GM12878 (cell line): ENCODE measurements around the gene CLPX. TPM values are rescaled to one million over a fixed set of nuclear protein-coding genes. Genes with fewer than 3 reads are reported as not detected.

ENCODE experiments used
- ATAC-seq: fragments of 200-7000 bp; cut with Tn5 transposase; 3 replicates; pipeline ENCODE4 v1.9.1; 2020; ENCODE audit warnings: mild to moderate bottlenecking, moderate library complexity
- BruUV-seq: library from RNA; stranded (reverse); fragments of 400-500 nt; replicated peaks from 2 replicates; lab custom pipeline; 2021; lab: Mats Ljungman, UMichigan
- CTCF ChIA-PET: fragments of 300-600 bp; sonication (Branson Sonifier 250); formaldehyde crosslinking; extraction: SDS; loops from one replicate; lab custom pipeline; 2021; ENCODE audit warnings: inconsistent platforms; lab: Yijun Ruan, JAX
- POLR2A ChIA-PET: fragments of 350-600 bp; formaldehyde crosslinking; extraction: SDS; loops from one replicate; lab custom pipeline; 2021; ENCODE audit warnings: inconsistent platforms; lab: Charles Lee
- RAD21 ChIA-PET: fragments of 300-600 bp; sonication (Branson Sonifier 250); formaldehyde crosslinking; loops from one replicate; lab custom pipeline; 2023; ENCODE audit warnings: antibody characterized with exemption; ENCODE audit not compliant: unreplicated experiment; lab: Charles Lee
- SMC1A ChIA-PET: fragments of 300-600 bp; sonication (Branson Sonifier 250); formaldehyde crosslinking; loops from one replicate; lab custom pipeline; 2023; ENCODE audit not compliant: unreplicated experiment, uncharacterized antibody; lab: Charles Lee
- DNase-seq: peaks from one replicate; pipeline ENCODE4 v3.0.0-alpha.2; 2011; ENCODE audit warnings: low read depth, low spot score
- FAIRE-seq: peaks from 3 replicates; lab custom pipeline; 2011; peaks lifted over from hg19 to GRCh38; lab: Jason Lieb, UNC
- H2AFZ ChIP-seq: 2 replicates; pipeline ENCODE4 v1.6.0; 2011; ENCODE audit warnings: low read depth, low read length, control low read depth; ENCODE audit not compliant: control insufficient read depth
- H3K27ac ChIP-seq: 2 replicates; pipeline ENCODE4 v1.5.1; 2011; ENCODE audit warnings: control low read depth; ENCODE audit not compliant: control insufficient read depth, insufficient read depth
- H3K27me3 ChIP-seq, 2 experiments: replicated peaks in 1 of 2; 2 replicates each; pipeline versions ENCODE4 v1.6.0 to v1.6.1; 2011; ENCODE audit warnings: low read length in 1 of 2; ENCODE audit not compliant: control insufficient read depth in 2 of 2, insufficient read depth in 2 of 2
- H3K36me3 ChIP-seq, 2 experiments: 2 replicates each; pipeline ENCODE4 v1.5.1; 2011; ENCODE audit warnings: low read length in 1 of 2; ENCODE audit not compliant: control insufficient read depth in 2 of 2, insufficient read depth in 2 of 2
- H3K4me1 ChIP-seq: 2 replicates; pipeline ENCODE4 v1.6.1; 2011; ENCODE audit warnings: mild to moderate bottlenecking, low read length, moderate library complexity, mixed read lengths; ENCODE audit not compliant: control insufficient read depth, insufficient read depth
- H3K4me2 ChIP-seq: 2 replicates; pipeline ENCODE4 v1.6.0; 2011; ENCODE audit warnings: control low read depth; ENCODE audit not compliant: control insufficient read depth, insufficient read depth
- H3K4me3 ChIP-seq: fragments of 200-600 bp; sonication (generic); 2 replicates; pipeline ENCODE4 v1.5.1; 2016
- H3K79me2 ChIP-seq: 2 replicates; pipeline ENCODE4 v1.6.0; 2011; ENCODE audit warnings: low read length; ENCODE audit not compliant: control insufficient read depth, insufficient read depth
- H3K9ac ChIP-seq: 2 replicates; pipeline ENCODE4 v1.8.0; 2011; ENCODE audit warnings: low read length, control low read depth, mixed read lengths; ENCODE audit not compliant: control insufficient read depth, insufficient read depth
- H3K9me3 ChIP-seq: replicated peaks from 3 replicates; pipeline ENCODE4 v1.5.1; 2011; ENCODE audit warnings: mild to moderate bottlenecking, low read length; ENCODE audit not compliant: control insufficient read depth, insufficient read depth
- H4K20me1 ChIP-seq: 2 replicates; pipeline ENCODE4 v1.6.0; 2011; ENCODE audit not compliant: control insufficient read depth, insufficient read depth
- GATAD2B ChIP-seq: fragments of 450-650 bp; conservative IDR thresholded peaks from 2 replicates; pipeline ENCODE4 v1.6.1; 2017; ENCODE audit warnings: low read depth, mild to moderate bottlenecking, moderate library complexity
- IRF4 ChIP-seq: IDR thresholded peaks from 2 replicates; pipeline ENCODE4 v1.6.1; 2011; ENCODE audit warnings: low read depth, low read length
- KDM1A ChIP-seq: fragments of 200-600 bp; sonication (generic); IDR thresholded peaks from 2 replicates; pipeline ENCODE4 v1.6.1; 2016; ENCODE audit warnings: borderline replicate concordance
- NBN ChIP-seq: fragments of 450-650 bp; IDR thresholded peaks from 2 replicates; pipeline ENCODE4 v1.6.1; 2016
- NFYB ChIP-seq: IDR thresholded peaks from 2 replicates; pipeline ENCODE4 v1.6.1; 2011; ENCODE audit warnings: low read depth, mild to moderate bottlenecking, low read length, improper control_type of control experiment, moderate library complexity; ENCODE audit not compliant: insufficient read depth
- NR2C1 ChIP-seq: fragments of 450-650 bp; IDR thresholded peaks from 2 replicates; pipeline ENCODE4 v1.6.1; 2017; ENCODE audit warnings: antibody characterized with exemption, mild to moderate bottlenecking, moderate library complexity
- PAX5 ChIP-seq: IDR thresholded peaks from 2 replicates; pipeline ENCODE4 v1.6.1; 2011; ENCODE audit warnings: low read depth, low read length, borderline replicate concordance
- RCOR1 ChIP-seq: conservative IDR thresholded peaks from 2 replicates; pipeline ENCODE4 v1.6.1; 2012; ENCODE audit warnings: low read depth, low read length, improper control_type of control experiment
- SP1 ChIP-seq: IDR thresholded peaks from one replicate; pipeline ENCODE4 v1.6.1; 2011; ENCODE audit warnings: low read depth, low read length
- STAT1 ChIP-seq: fragments of 450-650 bp; conservative IDR thresholded peaks from 2 replicates; pipeline ENCODE4 v1.6.1; 2014; ENCODE audit warnings: antibody characterized with exemption, mild to moderate bottlenecking
- TCF3 ChIP-seq: IDR thresholded peaks from 2 replicates; pipeline ENCODE4 v1.6.1; 2012; ENCODE audit warnings: low read depth, mild to moderate bottlenecking, low read length, borderline replicate concordance; ENCODE audit not compliant: insufficient read depth
- ZNF217 ChIP-seq: fragments of 450-650 bp; IDR thresholded peaks from 2 replicates; pipeline ENCODE4 v1.6.1; 2017; ENCODE audit warnings: antibody characterized with exemption, mild to moderate bottlenecking
- WGBS: methylation state at CpG from one replicate; pipeline ENCODE4 v1.1.6; 2016; ENCODE audit warnings: low lambda C conversion rate; ENCODE audit not compliant: insufficient replicate concordance, insufficient coverage; ENCODE audit errors: missing lambda C conversion rate; 5-methylcytosine and 5-hydroxymethylcytosine counted together
- in situ Hi-C: fragments of 300-500 bp; cut with MboI; formaldehyde crosslinking; loops from 9 replicates; pipeline ENCODE4 v1.14.3; 2018; ENCODE audit warnings: mixed read lengths
- intact Hi-C: fragments of 100-400 bp; cut with micrococcal nuclease; formaldehyde crosslinking; loops from one replicate; pipeline ENCODE4 v1.14.2; 2022; ENCODE audit not compliant: unreplicated experiment
- polyA plus RNA-seq, 11 experiments: library from polyadenylated mRNA; depleted of rRNA in 4 of 11; unstranded in 6 of 11; stranded (reverse) in 5 of 11; fragments of >200 nt; fragmentation: Nextera tagmentation in 4 of 11; fragmentation: Illumina TruSeq in 1 of 11; extraction: Ambion mirVana in 4 of 11; extraction: Trizol in 1 of 11; gene quantifications; 1 replicate in 1 of 11; 2 replicates in 10 of 11; pipeline versions ENCODE4 v1.2.1 to v1.2.3, GENCODE V29; 2011 to 2016; ENCODE audit warnings: inconsistent platforms in 2 of 11, missing spikeins in 2 of 11, low read depth in 1 of 11
- total RNA-seq, 4 experiments: library from RNA; depleted of rRNA in 3 of 4; stranded (reverse); fragments of >200 nt in 3 of 4; fragmentation: Illumina TruSeq in 1 of 4; extraction: Trizol in 1 of 4; gene quantifications; 2 replicates each; pipeline versions ENCODE4 v1.2.1 to v1.2.3, GENCODE V29; 2013 to 2021
- TF ChIP-seq, protein P1 (sequence below): fragments of 450-650 bp; IDR thresholded peaks from 2 replicates; pipeline ENCODE4 v1.6.1; 2017; ENCODE audit warnings: borderline replicate concordance
- TF ChIP-seq, protein P2 (sequence below): fragments of 450-650 bp; IDR thresholded peaks from 2 replicates; pipeline ENCODE4 v1.6.1; 2017; ENCODE audit warnings: mild to moderate bottlenecking, low read depth, inconsistent platforms; ENCODE audit not compliant: poor library complexity, severe bottlenecking
- TF ChIP-seq, protein P3 (sequence below): IDR thresholded peaks from 2 replicates; pipeline ENCODE4 v1.6.1; 2011; ENCODE audit warnings: borderline replicate concordance, low read depth, mild to moderate bottlenecking, moderate library complexity, mixed read lengths, low read length; ENCODE audit not compliant: insufficient read depth; ENCODE audit errors: extremely low read length
- TF ChIP-seq, protein P4 (sequence below): fragments of 150-350 bp; IDR thresholded peaks from 2 replicates; pipeline ENCODE4 v1.6.1; 2016; ENCODE audit warnings: low read depth, low read length

CLPX gene
- total and polyA plus RNA-seq, 10 of the 15 experiments (the other 5 are each of a cell fraction or from before 2014, with no cell fraction given) = 10.1 to 57.4 (median 31.3) TPM

DNA sequence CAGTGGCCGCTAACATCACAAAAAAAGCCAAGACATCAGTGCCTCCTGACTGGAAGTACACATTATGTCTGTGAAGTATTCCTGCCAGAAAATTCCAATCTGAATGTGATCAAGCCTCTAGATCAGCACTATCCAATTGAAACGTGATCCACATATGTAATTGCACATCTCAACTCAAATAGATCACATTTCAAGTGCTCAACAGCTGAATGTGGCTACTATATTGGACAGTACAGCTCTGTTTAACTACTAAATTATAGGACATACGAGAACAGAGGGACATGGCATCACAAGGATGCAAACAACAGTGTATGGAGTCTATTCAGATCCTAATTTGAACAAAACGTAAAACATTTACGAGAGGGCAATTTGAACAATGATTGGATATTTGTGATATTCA lies 69.6 kb downstream of the CLPX start:
- in situ Hi-C loops = no loop called here
- TF ChIP-seq, protein P1, sequence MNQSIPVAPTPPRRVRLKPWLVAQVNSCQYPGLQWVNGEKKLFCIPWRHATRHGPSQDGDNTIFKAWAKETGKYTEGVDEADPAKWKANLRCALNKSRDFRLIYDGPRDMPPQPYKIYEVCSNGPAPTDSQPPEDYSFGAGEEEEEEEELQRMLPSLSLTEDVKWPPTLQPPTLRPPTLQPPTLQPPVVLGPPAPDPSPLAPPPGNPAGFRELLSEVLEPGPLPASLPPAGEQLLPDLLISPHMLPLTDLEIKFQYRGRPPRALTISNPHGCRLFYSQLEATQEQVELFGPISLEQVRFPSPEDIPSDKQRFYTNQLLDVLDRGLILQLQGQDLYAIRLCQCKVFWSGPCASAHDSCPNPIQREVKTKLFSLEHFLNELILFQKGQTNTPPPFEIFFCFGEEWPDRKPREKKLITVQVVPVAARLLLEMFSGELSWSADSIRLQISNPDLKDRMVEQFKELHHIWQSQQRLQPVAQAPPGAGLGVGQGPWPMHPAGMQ = no peak
- TF ChIP-seq, protein P2, sequence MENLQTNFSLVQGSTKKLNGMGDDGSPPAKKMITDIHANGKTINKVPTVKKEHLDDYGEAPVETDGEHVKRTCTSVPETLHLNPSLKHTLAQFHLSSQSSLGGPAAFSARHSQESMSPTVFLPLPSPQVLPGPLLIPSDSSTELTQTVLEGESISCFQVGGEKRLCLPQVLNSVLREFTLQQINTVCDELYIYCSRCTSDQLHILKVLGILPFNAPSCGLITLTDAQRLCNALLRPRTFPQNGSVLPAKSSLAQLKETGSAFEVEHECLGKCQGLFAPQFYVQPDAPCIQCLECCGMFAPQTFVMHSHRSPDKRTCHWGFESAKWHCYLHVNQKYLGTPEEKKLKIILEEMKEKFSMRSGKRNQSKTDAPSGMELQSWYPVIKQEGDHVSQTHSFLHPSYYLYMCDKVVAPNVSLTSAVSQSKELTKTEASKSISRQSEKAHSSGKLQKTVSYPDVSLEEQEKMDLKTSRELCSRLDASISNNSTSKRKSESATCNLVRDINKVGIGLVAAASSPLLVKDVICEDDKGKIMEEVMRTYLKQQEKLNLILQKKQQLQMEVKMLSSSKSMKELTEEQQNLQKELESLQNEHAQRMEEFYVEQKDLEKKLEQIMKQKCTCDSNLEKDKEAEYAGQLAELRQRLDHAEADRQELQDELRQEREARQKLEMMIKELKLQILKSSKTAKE = no peak
- TF ChIP-seq PAX5 (no peak), STAT1 (no peak), KDM1A (no peak), NFYB (no peak), RCOR1 (no peak), IRF4 (no peak), NBN (no peak), GATAD2B (no peak), TCF3 (no peak), ZNF217 (no peak), SP1 (no peak), NR2C1 (no peak)
- TF ChIP-seq, protein P3, sequence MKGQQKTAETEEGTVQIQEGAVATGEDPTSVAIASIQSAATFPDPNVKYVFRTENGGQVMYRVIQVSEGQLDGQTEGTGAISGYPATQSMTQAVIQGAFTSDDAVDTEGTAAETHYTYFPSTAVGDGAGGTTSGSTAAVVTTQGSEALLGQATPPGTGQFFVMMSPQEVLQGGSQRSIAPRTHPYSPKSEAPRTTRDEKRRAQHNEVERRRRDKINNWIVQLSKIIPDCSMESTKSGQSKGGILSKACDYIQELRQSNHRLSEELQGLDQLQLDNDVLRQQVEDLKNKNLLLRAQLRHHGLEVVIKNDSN = no peak
- TF ChIP-seq, protein P4, sequence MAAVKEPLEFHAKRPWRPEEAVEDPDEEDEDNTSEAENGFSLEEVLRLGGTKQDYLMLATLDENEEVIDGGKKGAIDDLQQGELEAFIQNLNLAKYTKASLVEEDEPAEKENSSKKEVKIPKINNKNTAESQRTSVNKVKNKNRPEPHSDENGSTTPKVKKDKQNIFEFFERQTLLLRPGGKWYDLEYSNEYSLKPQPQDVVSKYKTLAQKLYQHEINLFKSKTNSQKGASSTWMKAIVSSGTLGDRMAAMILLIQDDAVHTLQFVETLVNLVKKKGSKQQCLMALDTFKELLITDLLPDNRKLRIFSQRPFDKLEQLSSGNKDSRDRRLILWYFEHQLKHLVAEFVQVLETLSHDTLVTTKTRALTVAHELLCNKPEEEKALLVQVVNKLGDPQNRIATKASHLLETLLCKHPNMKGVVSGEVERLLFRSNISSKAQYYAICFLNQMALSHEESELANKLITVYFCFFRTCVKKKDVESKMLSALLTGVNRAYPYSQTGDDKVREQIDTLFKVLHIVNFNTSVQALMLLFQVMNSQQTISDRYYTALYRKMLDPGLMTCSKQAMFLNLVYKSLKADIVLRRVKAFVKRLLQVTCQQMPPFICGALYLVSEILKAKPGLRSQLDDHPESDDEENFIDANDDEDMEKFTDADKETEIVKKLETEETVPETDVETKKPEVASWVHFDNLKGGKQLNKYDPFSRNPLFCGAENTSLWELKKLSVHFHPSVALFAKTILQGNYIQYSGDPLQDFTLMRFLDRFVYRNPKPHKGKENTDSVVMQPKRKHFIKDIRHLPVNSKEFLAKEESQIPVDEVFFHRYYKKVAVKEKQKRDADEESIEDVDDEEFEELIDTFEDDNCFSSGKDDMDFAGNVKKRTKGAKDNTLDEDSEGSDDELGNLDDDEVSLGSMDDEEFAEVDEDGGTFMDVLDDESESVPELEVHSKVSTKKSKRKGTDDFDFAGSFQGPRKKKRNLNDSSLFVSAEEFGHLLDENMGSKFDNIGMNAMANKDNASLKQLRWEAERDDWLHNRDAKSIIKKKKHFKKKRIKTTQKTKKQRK = no peak

More for the DNA sequence above, 69.6 kb downstream of the CLPX start:
- BruUV-seq = no TSS peak
- FAIRE-seq (no peak), ATAC-seq (no peak), DNase-seq (no peak)
- SMC1A ChIA-PET = interaction anchor here (0.9 to 1.3 kb wide), 3 partner anchors 14 to 162 kb away, joined by 3 read pairs; no protein-coding TSS in a partner anchor
- H3K79me2 ChIP-seq = no peaks in the 10 kb centered on the region
- WGBS = 98% methylated on average over 5 of the region's 5 CpGs
- CTCF ChIA-PET = interaction anchor here (0.6 to 2.8 kb wide), 5 partner anchors 9 to 67 kb away, joined by 3 to 10 read pairs (median 3); no protein-coding TSS in a partner anchor
- H3K9me3 ChIP-seq = no peaks in the 10 kb centered on the region
- H3K4me2 ChIP-seq = no peak overlapping the region
- H3K27me3 ChIP-seq = no peaks in the 10 kb centered on the region
- intact Hi-C loops = no loop called here
- H3K27ac ChIP-seq = no peak overlapping the region
- H3K9ac ChIP-seq = no peak overlapping the region
- H4K20me1 ChIP-seq = no peaks in the 10 kb centered on the region
- no peak overlapping the region for H2AFZ ChIP-seq
- H3K4me1 ChIP-seq = no peaks in the 10 kb centered on the region
- RAD21 ChIA-PET = no interaction called here
- no peak overlapping the region for H3K4me3 ChIP-seq
- H3K36me3 ChIP-seq = peaks cover 8 to 30% of the 10 kb centered on the region in 2 experiments
- POLR2A ChIA-PET = no interaction called here
